GM12878 (cell line): ENCODE data around the gene PCED1A. TPM values are rescaled to one million over a fixed set of nuclear protein-coding genes. Genes with fewer than 3 reads are reported as not detected.

Experiments
- ATAC-seq: fragments of 200-7000 bp; cut with Tn5 transposase; 3 replicates; pipeline ENCODE4 v1.9.1; 2020; ENCODE audit warnings: mild to moderate bottlenecking, moderate library complexity
- BruUV-seq: library from RNA; stranded (reverse); fragments of 400-500 nt; replicated peaks from 2 replicates; lab custom pipeline; 2021; lab: Mats Ljungman, UMichigan
- CTCF ChIA-PET: fragments of 300-600 bp; sonication (Branson Sonifier 250); formaldehyde crosslinking; extraction: SDS; loops from one replicate; lab custom pipeline; 2021; ENCODE audit warnings: inconsistent platforms; lab: Yijun Ruan, JAX
- POLR2A ChIA-PET: fragments of 350-600 bp; formaldehyde crosslinking; extraction: SDS; loops from one replicate; lab custom pipeline; 2021; ENCODE audit warnings: inconsistent platforms; lab: Charles Lee
- RAD21 ChIA-PET: fragments of 300-600 bp; sonication (Branson Sonifier 250); formaldehyde crosslinking; loops from one replicate; lab custom pipeline; 2023; ENCODE audit warnings: antibody characterized with exemption; ENCODE audit not compliant: unreplicated experiment; lab: Charles Lee
- SMC1A ChIA-PET: fragments of 300-600 bp; sonication (Branson Sonifier 250); formaldehyde crosslinking; loops from one replicate; lab custom pipeline; 2023; ENCODE audit not compliant: unreplicated experiment, uncharacterized antibody; lab: Charles Lee
- DNase-seq: peaks from one replicate; pipeline ENCODE4 v3.0.0-alpha.2; 2011; ENCODE audit warnings: low read depth, low spot score
- FAIRE-seq: peaks from 3 replicates; lab custom pipeline; 2011; peaks lifted over from hg19 to GRCh38; lab: Jason Lieb, UNC
- H2AFZ ChIP-seq: 2 replicates; pipeline ENCODE4 v1.6.0; 2011; ENCODE audit warnings: low read depth, low read length, control low read depth; ENCODE audit not compliant: control insufficient read depth
- H3K27ac ChIP-seq: 2 replicates; pipeline ENCODE4 v1.5.1; 2011; ENCODE audit warnings: control low read depth; ENCODE audit not compliant: control insufficient read depth, insufficient read depth
- H3K27me3 ChIP-seq, 2 experiments: replicated peaks in 1 of 2; 2 replicates each; pipeline versions ENCODE4 v1.6.0 to v1.6.1; 2011; ENCODE audit warnings: low read length in 1 of 2; ENCODE audit not compliant: control insufficient read depth in 2 of 2, insufficient read depth in 2 of 2
- H3K36me3 ChIP-seq, 2 experiments: 2 replicates each; pipeline ENCODE4 v1.5.1; 2011; ENCODE audit warnings: low read length in 1 of 2; ENCODE audit not compliant: control insufficient read depth in 2 of 2, insufficient read depth in 2 of 2
- H3K4me1 ChIP-seq: 2 replicates; pipeline ENCODE4 v1.6.1; 2011; ENCODE audit warnings: mild to moderate bottlenecking, low read length, moderate library complexity, mixed read lengths; ENCODE audit not compliant: control insufficient read depth, insufficient read depth
- H3K4me2 ChIP-seq: 2 replicates; pipeline ENCODE4 v1.6.0; 2011; ENCODE audit warnings: control low read depth; ENCODE audit not compliant: control insufficient read depth, insufficient read depth
- H3K4me3 ChIP-seq: fragments of 200-600 bp; sonication (generic); 2 replicates; pipeline ENCODE4 v1.5.1; 2016
- H3K79me2 ChIP-seq: 2 replicates; pipeline ENCODE4 v1.6.0; 2011; ENCODE audit warnings: low read length; ENCODE audit not compliant: control insufficient read depth, insufficient read depth
- H3K9ac ChIP-seq: 2 replicates; pipeline ENCODE4 v1.8.0; 2011; ENCODE audit warnings: low read length, control low read depth, mixed read lengths; ENCODE audit not compliant: control insufficient read depth, insufficient read depth
- H3K9me3 ChIP-seq: replicated peaks from 3 replicates; pipeline ENCODE4 v1.5.1; 2011; ENCODE audit warnings: mild to moderate bottlenecking, low read length; ENCODE audit not compliant: control insufficient read depth, insufficient read depth
- H4K20me1 ChIP-seq: 2 replicates; pipeline ENCODE4 v1.6.0; 2011; ENCODE audit not compliant: control insufficient read depth, insufficient read depth
- BCLAF1 ChIP-seq: fragments of 450-650 bp; IDR thresholded peaks from 2 replicates; pipeline ENCODE4 v1.6.1; 2017; ENCODE audit warnings: antibody characterized with exemption, mild to moderate bottlenecking, moderate library complexity
- CEBPB ChIP-seq, 2 experiments: fragments of 150-350 bp in 1 of 2; IDR thresholded peaks; 2 replicates each; pipeline ENCODE4 v1.6.1; 2012 to 2014; ENCODE audit warnings: low read depth in 2 of 2, low read length in 2 of 2, borderline replicate concordance in 1 of 2, inconsistent platforms in 1 of 2
- CREM ChIP-seq: IDR thresholded peaks from 2 replicates; pipeline ENCODE4 v1.6.1; 2014; ENCODE audit warnings: antibody characterized with exemption, low read depth
- GATAD2B ChIP-seq: fragments of 450-650 bp; conservative IDR thresholded peaks from 2 replicates; pipeline ENCODE4 v1.6.1; 2017; ENCODE audit warnings: low read depth, mild to moderate bottlenecking, moderate library complexity
- HDAC2 ChIP-seq: fragments of 200-600 bp; sonication (generic); IDR thresholded peaks from 2 replicates; pipeline ENCODE4 v1.6.1; 2017
- JUNB ChIP-seq: IDR thresholded peaks from 2 replicates; pipeline ENCODE4 v1.6.1; 2016; ENCODE audit warnings: antibody characterized with exemption, mild to moderate bottlenecking
- PAX5 ChIP-seq: IDR thresholded peaks from 2 replicates; pipeline ENCODE4 v1.6.1; 2011; ENCODE audit warnings: low read depth, low read length, borderline replicate concordance
- SIX5 ChIP-seq: IDR thresholded peaks from 2 replicates; pipeline ENCODE4 v1.6.1; 2011; ENCODE audit warnings: mild to moderate bottlenecking, low read depth, low read length, moderate library complexity; ENCODE audit not compliant: severe bottlenecking
- SMAD5 ChIP-seq: IDR thresholded peaks from 2 replicates; pipeline ENCODE4 v1.6.1; 2016; ENCODE audit warnings: antibody characterized with exemption, low read depth
- SP1 ChIP-seq: IDR thresholded peaks from one replicate; pipeline ENCODE4 v1.6.1; 2011; ENCODE audit warnings: low read depth, low read length
- WGBS: methylation state at CpG from one replicate; pipeline ENCODE4 v1.1.6; 2016; ENCODE audit warnings: low lambda C conversion rate; ENCODE audit not compliant: insufficient replicate concordance, insufficient coverage; ENCODE audit errors: missing lambda C conversion rate; 5-methylcytosine and 5-hydroxymethylcytosine counted together
- in situ Hi-C: fragments of 300-500 bp; cut with MboI; formaldehyde crosslinking; loops from 9 replicates; pipeline ENCODE4 v1.14.3; 2018; ENCODE audit warnings: mixed read lengths
- intact Hi-C: fragments of 100-400 bp; cut with micrococcal nuclease; formaldehyde crosslinking; loops from one replicate; pipeline ENCODE4 v1.14.2; 2022; ENCODE audit not compliant: unreplicated experiment
- polyA plus RNA-seq, 11 experiments: library from polyadenylated mRNA; depleted of rRNA in 4 of 11; unstranded in 6 of 11; stranded (reverse) in 5 of 11; fragments of >200 nt; fragmentation: Nextera tagmentation in 4 of 11; fragmentation: Illumina TruSeq in 1 of 11; extraction: Ambion mirVana in 4 of 11; extraction: Trizol in 1 of 11; gene quantifications; 1 replicate in 1 of 11; 2 replicates in 10 of 11; pipeline versions ENCODE4 v1.2.1 to v1.2.3, GENCODE V29; 2011 to 2016; ENCODE audit warnings: inconsistent platforms in 2 of 11, missing spikeins in 2 of 11, low read depth in 1 of 11
- total RNA-seq, 4 experiments: library from RNA; depleted of rRNA in 3 of 4; stranded (reverse); fragments of >200 nt in 3 of 4; fragmentation: Illumina TruSeq in 1 of 4; extraction: Trizol in 1 of 4; gene quantifications; 2 replicates each; pipeline versions ENCODE4 v1.2.1 to v1.2.3, GENCODE V29; 2013 to 2021
- TF ChIP-seq, protein P1 (sequence below): fragments of 450-650 bp; IDR thresholded peaks from 2 replicates; pipeline ENCODE4 v1.6.1; 2017; ENCODE audit warnings: mild to moderate bottlenecking
- TF ChIP-seq, protein P2 (sequence below): IDR thresholded peaks from 2 replicates; pipeline ENCODE4 v1.6.1; 2011; ENCODE audit warnings: borderline replicate concordance, low read depth, mild to moderate bottlenecking, moderate library complexity, low read length; ENCODE audit not compliant: insufficient read depth, poor library complexity, severe bottlenecking

PCED1A gene
- total and polyA plus RNA-seq, 10 of the 15 experiments (the other 5 are each of a cell fraction or from before 2014, with no cell fraction given) = 4.5 to 30.9 (median 12.0) TPM

DNA sequence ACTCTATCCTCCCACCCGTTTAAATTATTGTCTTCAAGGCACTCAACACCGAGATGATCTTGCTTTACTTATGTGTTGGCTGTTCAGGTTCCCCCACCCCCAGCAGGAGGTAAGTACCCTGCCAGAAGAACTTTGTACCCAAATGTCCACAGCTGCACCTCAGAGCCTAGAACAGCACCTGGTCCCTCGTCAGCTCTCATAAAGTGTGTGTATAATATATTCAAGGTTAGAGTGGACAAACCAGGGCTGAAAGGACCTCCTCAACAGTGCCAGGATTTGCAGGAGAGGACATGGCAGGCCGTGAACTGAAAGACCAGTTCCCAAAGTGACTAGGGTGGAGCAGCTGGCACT lies 34.1 kb downstream of the PCED1A start:
- TF ChIP-seq PAX5 = no peak
- Histone ChIP-seq H3K9ac (no peak overlapping the region), H3K4me2 (no peak overlapping the region), H3K9me3 (no peaks in the 10 kb centered on the region), H4K20me1 (no peaks in the 10 kb centered on the region), H3K4me1 (no peaks in the 10 kb centered on the region), H2AFZ (no peak overlapping the region), H3K27ac (no peak overlapping the region), H3K36me3 (no peaks in the 10 kb centered on the region), H3K27me3 (peaks cover 5 to 15% of the 10 kb centered on the region in 2 experiments), H3K79me2 (no peaks in the 10 kb centered on the region), H3K4me3 (no peak overlapping the region)
- POLR2A ChIA-PET = no interaction called here
- intact Hi-C loops (no loop called here), in situ Hi-C loops (no loop called here)
- ATAC-seq (no peak), FAIRE-seq (no peak), DNase-seq (no peak)
- SMC1A ChIA-PET = no interaction called here
- BruUV-seq = no TSS peak
- CTCF ChIA-PET = no interaction called here
- RAD21 ChIA-PET = no interaction called here
- 0% methylated on average over 4 of the region's 4 CpGs for WGBS

GRCh38 chr20:2805689-2806350 lies 34.6 kb downstream of the PCED1A start:
- no peaks in the 10 kb centered on the region for H4K20me1 ChIP-seq
- DNase-seq (no peak), FAIRE-seq (no peak), ATAC-seq (no peak)
- no peak overlapping the region for H3K9ac ChIP-seq
- intact Hi-C loops = no loop called here
- H3K9me3 ChIP-seq = no peaks in the 10 kb centered on the region
- no peak overlapping the region for H3K4me2 ChIP-seq
- H3K4me1 ChIP-seq = no peaks in the 10 kb centered on the region
- no peaks in the 10 kb centered on the region for H3K79me2 ChIP-seq
- no peaks in the 10 kb centered on the region for H3K36me3 ChIP-seq
- BruUV-seq = no TSS peak
- in situ Hi-C loops = no loop called here
- H2AFZ ChIP-seq = no peak overlapping the region
- RAD21 ChIA-PET = no interaction called here
- 38% methylated on average over 22 of the region's 22 CpGs for WGBS
- peaks cover 5 to 18% of the 10 kb centered on the region in 2 experiments for H3K27me3 ChIP-seq
- CTCF ChIA-PET = no interaction called here
- POLR2A ChIA-PET = no interaction called here
- H3K4me3 ChIP-seq = no peak overlapping the region
- H3K27ac ChIP-seq = no peak overlapping the region
- SMC1A ChIA-PET = no interaction called here
- TF ChIP-seq JUNB (no peak), SMAD5 (no peak), CEBPB (IDR thresholded peaks at IDR 0.05; ENCODE audit: borderline replicate concordance in 1 of 2, low read depth in 2 of 2, low read length in 2 of 2) (no peak), SP1 (no peak), HDAC2 (no peak), GATAD2B (no peak), BCLAF1 (no peak), SIX5 (no peak), CREM (no peak)
- TF ChIP-seq, protein P1, sequence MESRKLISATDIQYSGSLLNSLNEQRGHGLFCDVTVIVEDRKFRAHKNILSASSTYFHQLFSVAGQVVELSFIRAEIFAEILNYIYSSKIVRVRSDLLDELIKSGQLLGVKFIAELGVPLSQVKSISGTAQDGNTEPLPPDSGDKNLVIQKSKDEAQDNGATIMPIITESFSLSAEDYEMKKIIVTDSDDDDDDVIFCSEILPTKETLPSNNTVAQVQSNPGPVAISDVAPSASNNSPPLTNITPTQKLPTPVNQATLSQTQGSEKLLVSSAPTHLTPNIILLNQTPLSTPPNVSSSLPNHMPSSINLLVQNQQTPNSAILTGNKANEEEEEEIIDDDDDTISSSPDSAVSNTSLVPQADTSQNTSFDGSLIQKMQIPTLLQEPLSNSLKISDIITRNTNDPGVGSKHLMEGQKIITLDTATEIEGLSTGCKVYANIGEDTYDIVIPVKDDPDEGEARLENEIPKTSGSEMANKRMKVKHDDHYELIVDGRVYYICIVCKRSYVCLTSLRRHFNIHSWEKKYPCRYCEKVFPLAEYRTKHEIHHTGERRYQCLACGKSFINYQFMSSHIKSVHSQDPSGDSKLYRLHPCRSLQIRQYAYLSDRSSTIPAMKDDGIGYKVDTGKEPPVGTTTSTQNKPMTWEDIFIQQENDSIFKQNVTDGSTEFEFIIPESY = no peak
- TF ChIP-seq, protein P2, sequence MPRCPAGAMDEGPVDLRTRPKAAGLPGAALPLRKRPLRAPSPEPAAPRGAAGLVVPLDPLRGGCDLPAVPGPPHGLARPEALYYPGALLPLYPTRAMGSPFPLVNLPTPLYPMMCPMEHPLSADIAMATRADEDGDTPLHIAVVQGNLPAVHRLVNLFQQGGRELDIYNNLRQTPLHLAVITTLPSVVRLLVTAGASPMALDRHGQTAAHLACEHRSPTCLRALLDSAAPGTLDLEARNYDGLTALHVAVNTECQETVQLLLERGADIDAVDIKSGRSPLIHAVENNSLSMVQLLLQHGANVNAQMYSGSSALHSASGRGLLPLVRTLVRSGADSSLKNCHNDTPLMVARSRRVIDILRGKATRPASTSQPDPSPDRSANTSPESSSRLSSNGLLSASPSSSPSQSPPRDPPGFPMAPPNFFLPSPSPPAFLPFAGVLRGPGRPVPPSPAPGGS = no peak
